Measurements from ENCODE around the gene HRH3.

DNA sequence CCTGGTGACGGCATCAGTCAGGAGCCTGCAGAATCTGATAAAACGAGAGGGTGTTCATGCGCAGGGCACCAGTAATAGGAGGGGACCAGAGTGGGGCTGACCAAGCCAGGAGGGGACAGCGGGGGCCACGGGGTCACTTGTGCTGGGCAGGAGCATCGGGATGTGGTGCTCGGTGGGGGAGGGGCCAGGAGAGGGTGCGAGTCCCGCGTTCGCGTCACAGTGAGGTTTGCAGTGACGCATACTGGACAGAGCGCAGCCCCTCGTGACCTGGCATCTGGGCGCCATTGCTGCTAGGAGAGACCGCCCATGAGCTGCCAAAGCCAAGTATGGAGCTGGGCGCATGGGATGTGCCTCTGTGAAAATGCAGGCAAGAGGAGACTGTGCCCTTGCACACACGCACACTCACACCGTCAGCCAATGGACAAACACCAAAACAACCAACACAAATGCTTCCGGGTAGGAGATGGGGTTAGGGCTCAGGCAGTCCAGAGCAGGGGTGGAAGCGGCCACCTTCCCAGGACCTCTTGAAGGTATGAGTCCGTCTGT, 51.1 kb downstream of the HRH3 start:
- TF ChIP-seq POLR2A (IDR thresholded peaks at IDR 0.05), result no peak
- TF ChIP-seq, protein P1, sequence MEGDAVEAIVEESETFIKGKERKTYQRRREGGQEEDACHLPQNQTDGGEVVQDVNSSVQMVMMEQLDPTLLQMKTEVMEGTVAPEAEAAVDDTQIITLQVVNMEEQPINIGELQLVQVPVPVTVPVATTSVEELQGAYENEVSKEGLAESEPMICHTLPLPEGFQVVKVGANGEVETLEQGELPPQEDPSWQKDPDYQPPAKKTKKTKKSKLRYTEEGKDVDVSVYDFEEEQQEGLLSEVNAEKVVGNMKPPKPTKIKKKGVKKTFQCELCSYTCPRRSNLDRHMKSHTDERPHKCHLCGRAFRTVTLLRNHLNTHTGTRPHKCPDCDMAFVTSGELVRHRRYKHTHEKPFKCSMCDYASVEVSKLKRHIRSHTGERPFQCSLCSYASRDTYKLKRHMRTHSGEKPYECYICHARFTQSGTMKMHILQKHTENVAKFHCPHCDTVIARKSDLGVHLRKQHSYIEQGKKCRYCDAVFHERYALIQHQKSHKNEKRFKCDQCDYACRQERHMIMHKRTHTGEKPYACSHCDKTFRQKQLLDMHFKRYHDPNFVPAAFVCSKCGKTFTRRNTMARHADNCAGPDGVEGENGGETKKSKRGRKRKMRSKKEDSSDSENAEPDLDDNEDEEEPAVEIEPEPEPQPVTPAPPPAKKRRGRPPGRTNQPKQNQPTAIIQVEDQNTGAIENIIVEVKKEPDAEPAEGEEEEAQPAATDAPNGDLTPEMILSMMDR (IDR thresholded peaks at IDR 0.05), result no peak

Data from suprapubic skin (tissue), 3 donors.